PC-3 (cell line): ENCODE data around the gene TM9SF3. TPM values are rescaled to one million over a fixed set of nuclear protein-coding genes. Genes with fewer than 3 reads are reported as not detected.
A peak's percentile ranks its signal among the peaks of the same experiment; 100 is the strongest.

ENCODE experiments used
- ATAC-seq: fragments of 200-7000 bp; cut with Tn5 transposase; 2 replicates; pipeline ENCODE4 v1.9.1; 2020; ENCODE audit warnings: mild to moderate bottlenecking, moderate library complexity
- BruUV-seq: library from RNA; stranded (reverse); fragments of 400-500 nt; replicated peaks from 2 replicates; lab custom pipeline; 2021; lab: Mats Ljungman, UMichigan
- CTCF ChIA-PET: fragments of 300-600 bp; sonication (Branson Sonifier 250); formaldehyde crosslinking; loops from one replicate; lab custom pipeline; 2022; ENCODE audit warnings: antibody characterized with exemption; lab: Charles Lee
- POLR2A ChIA-PET: fragments of 300-600 bp; sonication (Branson Sonifier 250); formaldehyde crosslinking; loops from one replicate; lab custom pipeline; 2022; ENCODE audit warnings: antibody characterized with exemption; ENCODE audit not compliant: unreplicated experiment; lab: Charles Lee
- DNase-seq: peaks from one replicate; pipeline ENCODE4 v3.0.0-alpha.2; 2015
- H2AFZ ChIP-seq: fragments of 300-600 bp; sonication (generic); 2 replicates; pipeline ENCODE4 v1.6.0; 2016; ENCODE audit warnings: antibody characterized with exemption, low read length
- H3F3A ChIP-seq: fragments of 300-600 bp; sonication (generic); one replicate; pipeline ENCODE4 v1.6.0; 2017; ENCODE audit warnings: antibody characterized with exemption, low read length, control low read depth, mild to moderate bottlenecking; ENCODE audit not compliant: unreplicated experiment
- H3K27ac ChIP-seq: fragments of 300-600 bp; sonication (generic); 2 replicates; pipeline ENCODE4 v1.5.1; 2016; ENCODE audit warnings: mild to moderate bottlenecking, low read length
- H3K27me3 ChIP-seq: fragments of 300-600 bp; sonication (generic); 2 replicates; pipeline ENCODE4 v1.6.1; 2016; ENCODE audit warnings: low read length, mixed read lengths
- H3K36me3 ChIP-seq: fragments of 300-600 bp; sonication (generic); 2 replicates; pipeline ENCODE4 v1.6.1; 2016; ENCODE audit warnings: low read depth, mixed run types, low read length, mixed read lengths
- H3K4me1 ChIP-seq: fragments of 300-600 bp; sonication (generic); 2 replicates; pipeline ENCODE4 v1.5.1; 2016; ENCODE audit warnings: low read length; ENCODE audit not compliant: insufficient read depth
- H3K4me2 ChIP-seq: fragments of 300-600 bp; sonication (generic); 2 replicates; pipeline ENCODE4 v1.6.0; 2016; ENCODE audit warnings: low read length
- H3K4me3 ChIP-seq: fragments of 300-600 bp; sonication (generic); 2 replicates; pipeline ENCODE4 v1.5.1; 2016; ENCODE audit warnings: mild to moderate bottlenecking, low read length, mixed read lengths
- H3K79me2 ChIP-seq: fragments of 300-600 bp; sonication (generic); 2 replicates; pipeline ENCODE4 v1.6.1; 2017; ENCODE audit warnings: low read length, mixed read lengths
- H3K9ac ChIP-seq: fragments of 300-600 bp; sonication (generic); 2 replicates; pipeline ENCODE4 v1.6.0; 2016; ENCODE audit warnings: mild to moderate bottlenecking, low read length
- H3K9me2 ChIP-seq: fragments of 300-600 bp; sonication (generic); replicated peaks from 2 replicates; pipeline ENCODE4 v1.6.1; 2016; ENCODE audit warnings: mixed run types, low read length, mixed read lengths
- H3K9me3 ChIP-seq: fragments of 300-600 bp; sonication (generic); 2 replicates; pipeline ENCODE4 v1.6.1; 2016; ENCODE audit warnings: low read length, mixed read lengths
- H4K20me1 ChIP-seq: fragments of 300-600 bp; sonication (generic); 2 replicates; pipeline ENCODE4 v1.6.1; 2016; ENCODE audit warnings: low read length, mixed read lengths
- EZH2 ChIP-seq: fragments of 300-600 bp; sonication (generic); IDR thresholded peaks from one replicate; pipeline ENCODE4 v1.6.1; 2017; ENCODE audit warnings: antibody characterized with exemption, mild to moderate bottlenecking, low read length; ENCODE audit not compliant: unreplicated experiment
- EZH2phosphoT487 ChIP-seq: fragments of 300-600 bp; sonication (generic); IDR thresholded peaks from 2 replicates; pipeline ENCODE4 v1.6.1; 2018; ENCODE audit warnings: mild to moderate bottlenecking, antibody characterized with exemption, low read length, borderline replicate concordance
- intact Hi-C: fragments of 100-400 bp; cut with micrococcal nuclease; formaldehyde crosslinking; loops from 2 replicates; pipeline ENCODE4 v1.9.0; 2023
- total RNA-seq: library from RNA; depleted of rRNA; stranded (reverse); fragments of >200 nt; gene quantifications from 2 replicates; pipeline ENCODE4 v1.2.3, GENCODE V29; 2014
- TF ChIP-seq, protein P1 (sequence below): fragments of 300-600 bp; sonication (generic); conservative IDR thresholded peaks from 2 replicates; pipeline ENCODE4 v1.5.1; 2017; ENCODE audit warnings: antibody characterized with exemption, low read depth, mild to moderate bottlenecking, low read length

TM9SF3 gene
- total RNA-seq, 1 experiment from 2014 or later: 39.2 TPM

DNA sequence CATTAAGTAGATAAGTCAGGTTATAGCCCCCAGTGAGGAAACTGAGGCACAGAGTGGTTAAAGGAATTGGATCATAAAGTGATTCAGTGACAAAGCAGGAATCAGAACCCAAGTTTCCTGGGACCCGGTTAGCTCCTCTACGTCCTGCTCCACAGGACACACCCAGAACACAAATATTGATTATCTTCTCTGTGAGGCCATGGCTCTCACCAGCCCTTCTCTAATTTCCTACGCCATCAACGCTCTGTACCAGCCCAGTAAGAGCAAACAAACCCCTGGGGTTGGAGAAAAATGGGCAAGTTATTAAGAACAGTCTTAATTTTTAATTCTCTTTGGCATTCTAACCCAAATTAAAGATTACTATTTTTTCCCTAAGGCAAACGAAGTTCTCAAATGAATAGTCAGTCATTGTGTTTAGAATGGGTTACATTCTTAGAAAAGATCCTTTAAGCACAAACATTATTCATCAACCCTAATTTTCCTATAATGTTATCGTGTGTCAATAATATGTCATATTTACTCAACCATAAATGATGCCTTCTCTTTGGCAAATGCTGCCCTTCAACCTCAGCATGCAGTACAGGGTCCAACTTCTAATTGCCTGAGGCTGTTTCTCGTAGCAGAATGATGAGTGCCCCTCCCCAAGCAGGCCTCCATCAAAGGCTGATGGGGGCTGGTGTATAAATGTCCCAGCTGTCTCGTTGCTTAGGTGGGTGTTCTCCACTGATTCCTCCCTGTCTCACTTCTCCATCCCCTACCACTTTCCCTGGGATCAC is 25.4 kb upstream of the TM9SF3 start:
- ATAC-seq (peak; percentile 45), DNase-seq (peak; percentile 63)
- Histone ChIP-seq H3K27me3 (no peaks in the 10 kb centered on the region), H3K9me3 (no peaks in the 10 kb centered on the region), H3K4me1 (peaks cover 38% of the 10 kb centered on the region), H3K27ac (peak overlapping the region; percentile 68), H3K4me2 (peak overlapping the region; percentile 70), H3K4me3 (0 out of 2 replicates have a peak overlapping the region, but pooled peaks have one; percentile 7), H3K79me2 (no peaks in the 10 kb centered on the region), H3K9me2 (no peaks in the 10 kb centered on the region), H4K20me1 (no peaks in the 10 kb centered on the region), H3K36me3 (no peaks in the 10 kb centered on the region), H2AFZ (no peak overlapping the region), H3F3A (no peaks in the 10 kb centered on the region), H3K9ac (no peak overlapping the region)
- TF ChIP-seq EZH2phosphoT487 (no peak), EZH2 (no peak)
- TF ChIP-seq, protein P1, sequence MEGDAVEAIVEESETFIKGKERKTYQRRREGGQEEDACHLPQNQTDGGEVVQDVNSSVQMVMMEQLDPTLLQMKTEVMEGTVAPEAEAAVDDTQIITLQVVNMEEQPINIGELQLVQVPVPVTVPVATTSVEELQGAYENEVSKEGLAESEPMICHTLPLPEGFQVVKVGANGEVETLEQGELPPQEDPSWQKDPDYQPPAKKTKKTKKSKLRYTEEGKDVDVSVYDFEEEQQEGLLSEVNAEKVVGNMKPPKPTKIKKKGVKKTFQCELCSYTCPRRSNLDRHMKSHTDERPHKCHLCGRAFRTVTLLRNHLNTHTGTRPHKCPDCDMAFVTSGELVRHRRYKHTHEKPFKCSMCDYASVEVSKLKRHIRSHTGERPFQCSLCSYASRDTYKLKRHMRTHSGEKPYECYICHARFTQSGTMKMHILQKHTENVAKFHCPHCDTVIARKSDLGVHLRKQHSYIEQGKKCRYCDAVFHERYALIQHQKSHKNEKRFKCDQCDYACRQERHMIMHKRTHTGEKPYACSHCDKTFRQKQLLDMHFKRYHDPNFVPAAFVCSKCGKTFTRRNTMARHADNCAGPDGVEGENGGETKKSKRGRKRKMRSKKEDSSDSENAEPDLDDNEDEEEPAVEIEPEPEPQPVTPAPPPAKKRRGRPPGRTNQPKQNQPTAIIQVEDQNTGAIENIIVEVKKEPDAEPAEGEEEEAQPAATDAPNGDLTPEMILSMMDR: no peak
- no TSS peak for BruUV-seq
- ChIA-PET POLR2A (no interaction called here), CTCF (no interaction called here)
- intact Hi-C loops: no loop called here

DNA sequence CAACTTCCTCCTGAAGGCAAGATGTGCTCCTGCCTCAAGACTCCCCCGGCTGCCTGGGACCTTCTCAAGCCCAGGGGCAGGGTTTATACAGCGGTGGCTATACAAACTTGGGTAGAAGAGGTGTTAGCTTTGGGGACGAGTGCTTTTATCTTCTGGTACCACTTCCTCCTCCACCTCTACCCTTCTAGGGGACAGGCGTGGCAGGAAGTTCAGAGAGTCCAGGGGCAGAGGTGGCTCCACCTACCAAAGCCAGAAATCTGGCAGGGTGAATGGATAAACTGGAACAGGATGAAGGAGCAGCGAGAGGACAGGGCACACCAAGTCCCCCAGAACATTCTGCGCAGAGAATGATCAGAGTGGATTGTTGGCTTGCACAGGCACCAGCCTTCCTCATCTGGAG is 24.0 kb upstream of the TM9SF3 start:
- Histone ChIP-seq H3F3A (no peaks in the 10 kb centered on the region), H3K9ac (no peak overlapping the region), H3K36me3 (no peaks in the 10 kb centered on the region), H3K4me3 (no peak overlapping the region), H3K79me2 (no peaks in the 10 kb centered on the region), H3K4me2 (no peak overlapping the region), H3K9me2 (no peaks in the 10 kb centered on the region), H3K27me3 (no peaks in the 10 kb centered on the region), H4K20me1 (no peaks in the 10 kb centered on the region), H3K4me1 (peaks cover 38% of the 10 kb centered on the region), H2AFZ (no peak overlapping the region), H3K9me3 (no peaks in the 10 kb centered on the region), H3K27ac (no peak overlapping the region)
- POLR2A ChIA-PET: no interaction called here
- DNase-seq (no peak), ATAC-seq (no peak)
- intact Hi-C loops: no loop called here
- no TSS peak for BruUV-seq
- CTCF ChIA-PET: no interaction called here
- TF ChIP-seq EZH2phosphoT487: no peak
- TF ChIP-seq, protein P1: no peak
- TF ChIP-seq EZH2: no peak

- intact Hi-C loops: no loop called here
- H3K27me3 ChIP-seq: no peaks in the 10 kb centered on the region
- no peak overlapping the region for H3K9ac ChIP-seq
- H3K4me1 ChIP-seq: peaks cover 32% of the 10 kb centered on the region
- H3K9me3 ChIP-seq: no peaks in the 10 kb centered on the region
- DNase-seq (no peak), ATAC-seq (no peak)
- H2AFZ ChIP-seq: no peak overlapping the region
- H3K9me2 ChIP-seq: no peaks in the 10 kb centered on the region
- no peaks in the 10 kb centered on the region for H3F3A ChIP-seq
- TF ChIP-seq EZH2phosphoT487 (no peak), EZH2 (no peak)
- TF ChIP-seq, protein P1: no peak
- POLR2A ChIA-PET: no interaction called here
- H3K4me3 ChIP-seq: no peak overlapping the region
- CTCF ChIA-PET: no interaction called here
- H3K36me3 ChIP-seq: no peaks in the 10 kb centered on the region
- no peak overlapping the region for H3K27ac ChIP-seq
- BruUV-seq: no TSS peak
- H4K20me1 ChIP-seq: no peaks in the 10 kb centered on the region
- no peak overlapping the region for H3K4me2 ChIP-seq
- H3K79me2 ChIP-seq: no peaks in the 10 kb centered on the region
Measured at GRCh38 chr10:96609510-96609909, 22.7 kb upstream of the TM9SF3 start.
